ENCODE measurements around the gene PLA2G6.

DNA sequence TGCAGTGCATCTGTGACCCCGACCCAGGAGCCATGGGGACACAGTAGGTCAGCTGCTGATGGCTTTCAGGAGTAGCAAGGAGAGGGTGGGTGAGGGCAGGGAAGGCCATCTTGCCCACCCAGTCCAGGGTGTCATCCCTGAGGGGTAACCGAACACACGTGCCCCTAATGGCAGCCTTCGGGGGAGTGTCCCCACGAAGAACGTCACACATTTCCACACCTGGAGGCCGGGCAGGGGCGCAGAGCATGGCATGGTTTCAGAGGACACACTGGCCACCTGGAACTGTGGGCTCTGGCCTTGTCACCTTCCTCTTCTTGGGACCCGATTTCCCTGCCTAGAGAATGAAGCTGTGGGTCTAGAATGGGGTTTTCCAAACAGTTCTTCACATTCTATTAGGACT, 51.8 kb downstream of the PLA2G6 start:
- TF ChIP-seq, protein P1, sequence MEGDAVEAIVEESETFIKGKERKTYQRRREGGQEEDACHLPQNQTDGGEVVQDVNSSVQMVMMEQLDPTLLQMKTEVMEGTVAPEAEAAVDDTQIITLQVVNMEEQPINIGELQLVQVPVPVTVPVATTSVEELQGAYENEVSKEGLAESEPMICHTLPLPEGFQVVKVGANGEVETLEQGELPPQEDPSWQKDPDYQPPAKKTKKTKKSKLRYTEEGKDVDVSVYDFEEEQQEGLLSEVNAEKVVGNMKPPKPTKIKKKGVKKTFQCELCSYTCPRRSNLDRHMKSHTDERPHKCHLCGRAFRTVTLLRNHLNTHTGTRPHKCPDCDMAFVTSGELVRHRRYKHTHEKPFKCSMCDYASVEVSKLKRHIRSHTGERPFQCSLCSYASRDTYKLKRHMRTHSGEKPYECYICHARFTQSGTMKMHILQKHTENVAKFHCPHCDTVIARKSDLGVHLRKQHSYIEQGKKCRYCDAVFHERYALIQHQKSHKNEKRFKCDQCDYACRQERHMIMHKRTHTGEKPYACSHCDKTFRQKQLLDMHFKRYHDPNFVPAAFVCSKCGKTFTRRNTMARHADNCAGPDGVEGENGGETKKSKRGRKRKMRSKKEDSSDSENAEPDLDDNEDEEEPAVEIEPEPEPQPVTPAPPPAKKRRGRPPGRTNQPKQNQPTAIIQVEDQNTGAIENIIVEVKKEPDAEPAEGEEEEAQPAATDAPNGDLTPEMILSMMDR (conservative IDR thresholded peaks at IDR 0.05; ENCODE audit: low read length), result no peak
- TF ChIP-seq EZH2phosphoT487 (IDR thresholded peaks at IDR 0.05; ENCODE audit: borderline replicate concordance), result no peak

Data from Loucy (cell line).